ENCODE results near the gene WWC1. TPM values are rescaled to one million over a fixed set of nuclear protein-coding genes. Genes with fewer than 3 reads are reported as not detected.

Gene WWC1
- polyA plus RNA-seq, 1 experiment, result 5.2 TPM

DNA sequence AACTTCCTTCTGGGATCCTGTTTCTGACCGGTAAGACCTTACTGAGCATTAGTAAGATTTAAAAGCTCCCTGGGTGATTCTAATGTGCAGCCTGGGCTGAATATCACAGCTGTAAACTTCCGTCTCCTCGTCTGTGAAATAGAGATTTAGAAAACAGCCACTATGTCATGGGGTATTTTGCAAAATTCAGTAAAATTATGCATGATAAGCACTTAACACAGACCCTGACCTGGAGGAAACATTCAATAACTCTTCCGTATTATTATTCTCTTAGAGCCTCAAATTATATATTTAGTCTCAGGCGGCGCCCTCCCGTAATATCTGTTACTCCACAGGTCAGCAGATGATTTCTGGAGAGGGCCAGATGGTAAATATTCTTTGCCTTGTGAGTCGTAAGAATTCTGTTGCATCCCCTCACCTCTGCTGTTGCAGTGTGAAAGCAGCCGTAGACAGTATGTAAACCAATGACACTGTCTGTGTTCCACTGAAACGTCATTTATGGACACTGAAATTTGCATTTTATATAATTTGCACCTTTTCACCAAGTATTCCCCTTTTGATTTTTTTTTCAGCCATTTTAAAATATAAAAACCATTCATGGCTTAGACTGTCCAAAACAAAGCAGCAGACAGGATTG lies 155.7 kb downstream of the WWC1 start:
- H3K27ac ChIP-seq (ENCODE audit: low read depth, low read length), result no peak overlapping the region
- TF ChIP-seq, protein P1, sequence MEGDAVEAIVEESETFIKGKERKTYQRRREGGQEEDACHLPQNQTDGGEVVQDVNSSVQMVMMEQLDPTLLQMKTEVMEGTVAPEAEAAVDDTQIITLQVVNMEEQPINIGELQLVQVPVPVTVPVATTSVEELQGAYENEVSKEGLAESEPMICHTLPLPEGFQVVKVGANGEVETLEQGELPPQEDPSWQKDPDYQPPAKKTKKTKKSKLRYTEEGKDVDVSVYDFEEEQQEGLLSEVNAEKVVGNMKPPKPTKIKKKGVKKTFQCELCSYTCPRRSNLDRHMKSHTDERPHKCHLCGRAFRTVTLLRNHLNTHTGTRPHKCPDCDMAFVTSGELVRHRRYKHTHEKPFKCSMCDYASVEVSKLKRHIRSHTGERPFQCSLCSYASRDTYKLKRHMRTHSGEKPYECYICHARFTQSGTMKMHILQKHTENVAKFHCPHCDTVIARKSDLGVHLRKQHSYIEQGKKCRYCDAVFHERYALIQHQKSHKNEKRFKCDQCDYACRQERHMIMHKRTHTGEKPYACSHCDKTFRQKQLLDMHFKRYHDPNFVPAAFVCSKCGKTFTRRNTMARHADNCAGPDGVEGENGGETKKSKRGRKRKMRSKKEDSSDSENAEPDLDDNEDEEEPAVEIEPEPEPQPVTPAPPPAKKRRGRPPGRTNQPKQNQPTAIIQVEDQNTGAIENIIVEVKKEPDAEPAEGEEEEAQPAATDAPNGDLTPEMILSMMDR (IDR thresholded peaks at IDR 0.05; ENCODE audit: low read depth, low read length), result no peak
- H3K4me3 ChIP-seq (ENCODE audit: low read depth, low read length), result no peak overlapping the region
- ChIA-PET POLR2A (no interaction called here), CTCF (no interaction called here)
- no peaks in the 10 kb centered on the region for H3K27me3 ChIP-seq (ENCODE audit: control insufficient read depth, insufficient read depth, low read length)
- no peaks in the 10 kb centered on the region for H3K9me3 ChIP-seq (ENCODE audit: control insufficient read depth, insufficient read depth, low read length)
- no peak for DNase-seq (ENCODE audit: low read depth, low spot score)

DNA sequence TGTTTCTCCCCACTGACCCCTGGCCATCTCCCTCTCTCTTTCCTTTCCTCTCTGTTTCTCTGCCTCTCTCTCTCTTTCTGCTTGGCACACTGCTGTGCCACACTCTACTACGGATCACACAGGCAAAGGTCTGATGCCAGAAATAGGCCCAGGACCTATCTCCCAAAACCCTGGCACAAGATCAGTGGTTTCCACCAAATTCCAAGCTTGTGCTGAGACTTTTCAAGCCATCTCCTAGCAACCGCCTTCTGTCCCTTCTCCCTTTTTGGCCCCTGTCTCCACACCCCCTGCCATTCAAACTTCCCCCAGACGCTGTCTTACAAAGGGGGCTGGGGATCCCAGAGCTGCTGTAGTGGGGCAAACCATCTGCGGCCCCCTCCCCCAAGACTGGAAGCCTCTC lies 156.4 kb downstream of the WWC1 start:
- Histone ChIP-seq H3K4me3 (ENCODE audit: low read depth, low read length) (no peak overlapping the region), H3K9me3 (ENCODE audit: control insufficient read depth, insufficient read depth, low read length) (no peaks in the 10 kb centered on the region), H3K27ac (ENCODE audit: low read depth, low read length) (no peak overlapping the region), H3K27me3 (ENCODE audit: control insufficient read depth, insufficient read depth, low read length) (no peaks in the 10 kb centered on the region)
- POLR2A ChIA-PET, result no interaction called here
- CTCF ChIA-PET, result no interaction called here
- DNase-seq (ENCODE audit: low read depth, low spot score), result no peak
- TF ChIP-seq, protein P1 (IDR thresholded peaks at IDR 0.05; ENCODE audit: low read depth, low read length), result no peak

DNA sequence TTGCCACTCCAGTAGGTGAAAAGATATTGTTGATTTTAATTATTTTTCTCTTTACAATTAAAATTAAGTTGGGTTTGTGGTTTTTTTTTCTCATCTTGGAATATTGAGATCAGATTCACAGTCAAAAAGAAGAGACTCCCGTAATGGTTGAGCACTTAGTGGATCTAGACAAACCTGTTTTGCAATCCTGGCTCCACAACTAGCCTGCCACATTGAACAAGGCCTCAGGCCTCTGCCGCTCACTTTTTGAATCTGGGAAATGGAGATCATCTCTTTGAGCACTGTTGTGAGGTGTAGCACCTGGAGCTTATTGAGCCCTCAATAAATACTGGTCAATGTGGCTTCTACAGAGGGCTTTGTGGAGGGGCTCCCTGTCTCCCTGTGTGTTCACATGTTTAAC lies 157.7 kb downstream of the WWC1 start:
- no peaks in the 10 kb centered on the region for H3K27me3 ChIP-seq (ENCODE audit: control insufficient read depth, insufficient read depth, low read length)
- no peak overlapping the region for H3K27ac ChIP-seq (ENCODE audit: low read depth, low read length)
- no peaks in the 10 kb centered on the region for H3K9me3 ChIP-seq (ENCODE audit: control insufficient read depth, insufficient read depth, low read length)
- TF ChIP-seq, protein P1 (IDR thresholded peaks at IDR 0.05; ENCODE audit: low read depth, low read length), result no peak
- POLR2A ChIA-PET, result interaction anchor here (0.5 kb wide), 1 partner anchor 154 kb away, joined by 3 read pairs; no protein-coding TSS in a partner anchor
- H3K4me3 ChIP-seq (ENCODE audit: low read depth, low read length), result no peak overlapping the region
- no peak for DNase-seq (ENCODE audit: low read depth, low spot score)
- CTCF ChIA-PET, result no interaction called here

DNA sequence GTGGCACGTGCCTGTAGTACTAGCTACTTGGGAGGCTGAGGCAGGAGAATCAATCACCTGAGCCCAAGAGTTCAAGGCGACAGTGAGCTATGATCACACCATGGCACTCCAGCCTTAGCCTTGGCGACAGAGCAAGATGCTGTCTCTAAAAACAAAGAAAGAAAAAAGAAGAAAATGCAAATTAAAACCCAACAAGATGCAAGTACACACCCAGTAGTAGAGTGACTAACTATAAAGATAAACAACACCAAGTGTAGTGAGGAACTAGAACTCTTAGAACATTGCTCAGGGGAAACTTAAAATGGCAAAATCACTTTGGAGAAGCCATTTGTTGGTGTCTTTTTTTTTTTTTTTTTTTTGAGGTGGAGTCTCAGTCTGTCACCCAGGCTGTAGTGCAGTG lies 160.1 kb downstream of the WWC1 start:
- DNase-seq (ENCODE audit: low read depth, low spot score), result no peak
- ChIA-PET CTCF (interaction anchor here (1.0 to 1.5 kb wide), 2 partner anchors 13 to 182 kb away, joined by 3 to 4 read pairs; no protein-coding TSS in a partner anchor), POLR2A (no interaction called here)
- Histone ChIP-seq H3K4me3 (ENCODE audit: low read depth, low read length) (no peak overlapping the region), H3K27me3 (ENCODE audit: control insufficient read depth, insufficient read depth, low read length) (no peaks in the 10 kb centered on the region), H3K9me3 (ENCODE audit: control insufficient read depth, insufficient read depth, low read length) (no peaks in the 10 kb centered on the region), H3K27ac (ENCODE audit: low read depth, low read length) (no peak overlapping the region)
- TF ChIP-seq, protein P1 (IDR thresholded peaks at IDR 0.05; ENCODE audit: low read depth, low read length), result no peak

DNA sequence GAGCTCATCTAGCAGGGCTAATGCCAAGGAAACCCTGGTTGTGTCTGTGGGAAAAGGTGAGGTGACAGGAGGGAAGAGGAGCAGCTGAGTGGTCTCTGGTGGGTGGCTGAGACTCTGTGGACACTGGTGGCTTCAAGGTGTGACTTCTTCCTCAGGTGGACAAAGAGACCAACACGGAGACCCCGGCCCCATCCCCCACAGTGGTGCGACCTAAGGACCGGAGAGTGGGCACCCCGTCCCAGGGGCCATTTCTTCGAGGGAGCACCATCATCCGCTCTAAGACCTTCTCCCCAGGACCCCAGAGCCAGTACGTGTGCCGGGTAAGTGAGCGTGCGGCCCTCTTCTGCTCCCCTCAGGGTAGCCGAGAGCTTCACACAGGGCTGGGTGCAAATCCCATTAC lies 163.8 kb downstream of the WWC1 start:
- Histone ChIP-seq H3K27me3 (ENCODE audit: control insufficient read depth, insufficient read depth, low read length) (no peaks in the 10 kb centered on the region), H3K9me3 (ENCODE audit: control insufficient read depth, insufficient read depth, low read length) (no peaks in the 10 kb centered on the region; the same call in 1 of the 2 replicates), H3K4me3 (ENCODE audit: low read depth, low read length) (no peak overlapping the region), H3K27ac (ENCODE audit: low read depth, low read length) (no peak overlapping the region)
- POLR2A ChIA-PET, result no interaction called here
- CTCF ChIA-PET, result interaction anchor here (0.5 kb wide), 1 partner anchor 143 kb away, joined by 4 read pairs; no protein-coding TSS in a partner anchor
- no peak for DNase-seq (ENCODE audit: low read depth, low spot score)
- TF ChIP-seq, protein P1 (IDR thresholded peaks at IDR 0.05; ENCODE audit: low read depth, low read length), result no peak
